GM12878 (cell line): Measurements from ENCODE around the gene AP1S1. TPM values are rescaled to one million over a fixed set of nuclear protein-coding genes. Genes with fewer than 3 reads are reported as not detected.

ENCODE experiments used
- ATAC-seq: fragments of 200-7000 bp; cut with Tn5 transposase; 3 replicates; pipeline ENCODE4 v1.9.1; 2020; ENCODE audit warnings: mild to moderate bottlenecking, moderate library complexity
- BruUV-seq: library from RNA; stranded (reverse); fragments of 400-500 nt; replicated peaks from 2 replicates; lab custom pipeline; 2021; lab: Mats Ljungman, UMichigan
- CTCF ChIA-PET: fragments of 300-600 bp; sonication (Branson Sonifier 250); formaldehyde crosslinking; extraction: SDS; loops from one replicate; lab custom pipeline; 2021; ENCODE audit warnings: inconsistent platforms; lab: Yijun Ruan, JAX
- POLR2A ChIA-PET: fragments of 350-600 bp; formaldehyde crosslinking; extraction: SDS; loops from one replicate; lab custom pipeline; 2021; ENCODE audit warnings: inconsistent platforms; lab: Charles Lee
- RAD21 ChIA-PET: fragments of 300-600 bp; sonication (Branson Sonifier 250); formaldehyde crosslinking; loops from one replicate; lab custom pipeline; 2023; ENCODE audit warnings: antibody characterized with exemption; ENCODE audit not compliant: unreplicated experiment; lab: Charles Lee
- SMC1A ChIA-PET: fragments of 300-600 bp; sonication (Branson Sonifier 250); formaldehyde crosslinking; loops from one replicate; lab custom pipeline; 2023; ENCODE audit not compliant: unreplicated experiment, uncharacterized antibody; lab: Charles Lee
- DNase-seq: peaks from one replicate; pipeline ENCODE4 v3.0.0-alpha.2; 2011; ENCODE audit warnings: low read depth, low spot score
- FAIRE-seq: peaks from 3 replicates; lab custom pipeline; 2011; peaks lifted over from hg19 to GRCh38; lab: Jason Lieb, UNC
- H2AFZ ChIP-seq: 2 replicates; pipeline ENCODE4 v1.6.0; 2011; ENCODE audit warnings: low read depth, low read length, control low read depth; ENCODE audit not compliant: control insufficient read depth
- H3K27ac ChIP-seq: 2 replicates; pipeline ENCODE4 v1.5.1; 2011; ENCODE audit warnings: control low read depth; ENCODE audit not compliant: control insufficient read depth, insufficient read depth
- H3K27me3 ChIP-seq, 2 experiments: replicated peaks in 1 of 2; 2 replicates each; pipeline versions ENCODE4 v1.6.0 to v1.6.1; 2011; ENCODE audit warnings: low read length in 1 of 2; ENCODE audit not compliant: control insufficient read depth in 2 of 2, insufficient read depth in 2 of 2
- H3K36me3 ChIP-seq, 2 experiments: 2 replicates each; pipeline ENCODE4 v1.5.1; 2011; ENCODE audit warnings: low read length in 1 of 2; ENCODE audit not compliant: control insufficient read depth in 2 of 2, insufficient read depth in 2 of 2
- H3K4me1 ChIP-seq: 2 replicates; pipeline ENCODE4 v1.6.1; 2011; ENCODE audit warnings: mild to moderate bottlenecking, low read length, moderate library complexity, mixed read lengths; ENCODE audit not compliant: control insufficient read depth, insufficient read depth
- H3K4me2 ChIP-seq: 2 replicates; pipeline ENCODE4 v1.6.0; 2011; ENCODE audit warnings: control low read depth; ENCODE audit not compliant: control insufficient read depth, insufficient read depth
- H3K4me3 ChIP-seq: fragments of 200-600 bp; sonication (generic); 2 replicates; pipeline ENCODE4 v1.5.1; 2016
- H3K79me2 ChIP-seq: 2 replicates; pipeline ENCODE4 v1.6.0; 2011; ENCODE audit warnings: low read length; ENCODE audit not compliant: control insufficient read depth, insufficient read depth
- H3K9ac ChIP-seq: 2 replicates; pipeline ENCODE4 v1.8.0; 2011; ENCODE audit warnings: low read length, control low read depth, mixed read lengths; ENCODE audit not compliant: control insufficient read depth, insufficient read depth
- H3K9me3 ChIP-seq: replicated peaks from 3 replicates; pipeline ENCODE4 v1.5.1; 2011; ENCODE audit warnings: mild to moderate bottlenecking, low read length; ENCODE audit not compliant: control insufficient read depth, insufficient read depth
- H4K20me1 ChIP-seq: 2 replicates; pipeline ENCODE4 v1.6.0; 2011; ENCODE audit not compliant: control insufficient read depth, insufficient read depth
- ETV6 ChIP-seq, 2 experiments: fragments of 450-650 bp in 1 of 2; IDR thresholded peaks in 1 of 2; conservative IDR thresholded peaks in 1 of 2; 2 replicates each; pipeline ENCODE4 v1.6.1; 2014; ENCODE audit warnings: antibody characterized with exemption in 1 of 2, borderline replicate concordance in 1 of 2, low read depth in 1 of 2, mild to moderate bottlenecking in 1 of 2, moderate library complexity in 1 of 2
- FOXM1 ChIP-seq: IDR thresholded peaks from 2 replicates; pipeline ENCODE4 v1.6.1; 2012; ENCODE audit warnings: low read depth, mild to moderate bottlenecking, inconsistent platforms, low read length, moderate library complexity
- KLF5 ChIP-seq: fragments of 450-650 bp; IDR thresholded peaks from 2 replicates; pipeline ENCODE4 v1.6.1; 2014; ENCODE audit warnings: mild to moderate bottlenecking; ENCODE audit not compliant: partially characterized antibody
- NFXL1 ChIP-seq: fragments of 450-650 bp; IDR thresholded peaks from 2 replicates; pipeline ENCODE4 v1.6.1; 2017; ENCODE audit warnings: antibody characterized with exemption, mild to moderate bottlenecking, borderline replicate concordance
- NR2C2 ChIP-seq: IDR thresholded peaks from 2 replicates; pipeline ENCODE4 v1.6.1; 2011; ENCODE audit warnings: borderline replicate concordance, low read depth; ENCODE audit not compliant: control insufficient read depth, insufficient read length
- SIN3A ChIP-seq: IDR thresholded peaks from 2 replicates; pipeline ENCODE4 v1.6.1; 2012; ENCODE audit warnings: low read depth, low read length, improper control_type of control experiment
- STAT1 ChIP-seq: fragments of 450-650 bp; conservative IDR thresholded peaks from 2 replicates; pipeline ENCODE4 v1.6.1; 2014; ENCODE audit warnings: antibody characterized with exemption, mild to moderate bottlenecking
- TARDBP ChIP-seq: IDR thresholded peaks from 2 replicates; pipeline ENCODE4 v1.6.1; 2016; ENCODE audit warnings: borderline replicate concordance
- TCF3 ChIP-seq: IDR thresholded peaks from 2 replicates; pipeline ENCODE4 v1.6.1; 2012; ENCODE audit warnings: low read depth, mild to moderate bottlenecking, low read length, borderline replicate concordance; ENCODE audit not compliant: insufficient read depth
- ZNF622 ChIP-seq: fragments of 450-650 bp; IDR thresholded peaks from 2 replicates; pipeline ENCODE4 v1.6.1; 2017; ENCODE audit warnings: mild to moderate bottlenecking, inconsistent platforms
- WGBS: methylation state at CpG from one replicate; pipeline ENCODE4 v1.1.6; 2016; ENCODE audit warnings: low lambda C conversion rate; ENCODE audit not compliant: insufficient replicate concordance, insufficient coverage; ENCODE audit errors: missing lambda C conversion rate; 5-methylcytosine and 5-hydroxymethylcytosine counted together
- in situ Hi-C: fragments of 300-500 bp; cut with MboI; formaldehyde crosslinking; loops from 9 replicates; pipeline ENCODE4 v1.14.3; 2018; ENCODE audit warnings: mixed read lengths
- intact Hi-C: fragments of 100-400 bp; cut with micrococcal nuclease; formaldehyde crosslinking; loops from one replicate; pipeline ENCODE4 v1.14.2; 2022; ENCODE audit not compliant: unreplicated experiment
- polyA plus RNA-seq, 11 experiments: library from polyadenylated mRNA; depleted of rRNA in 4 of 11; unstranded in 6 of 11; stranded (reverse) in 5 of 11; fragments of >200 nt; fragmentation: Nextera tagmentation in 4 of 11; fragmentation: Illumina TruSeq in 1 of 11; extraction: Ambion mirVana in 4 of 11; extraction: Trizol in 1 of 11; gene quantifications; 1 replicate in 1 of 11; 2 replicates in 10 of 11; pipeline versions ENCODE4 v1.2.1 to v1.2.3, GENCODE V29; 2011 to 2016; ENCODE audit warnings: inconsistent platforms in 2 of 11, missing spikeins in 2 of 11, low read depth in 1 of 11
- total RNA-seq, 4 experiments: library from RNA; depleted of rRNA in 3 of 4; stranded (reverse); fragments of >200 nt in 3 of 4; fragmentation: Illumina TruSeq in 1 of 4; extraction: Trizol in 1 of 4; gene quantifications; 2 replicates each; pipeline versions ENCODE4 v1.2.1 to v1.2.3, GENCODE V29; 2013 to 2021
- TF ChIP-seq, protein P1 (sequence below): IDR thresholded peaks from 2 replicates; pipeline ENCODE4 v1.6.1; 2012; ENCODE audit warnings: low read length, inconsistent platforms
- TF ChIP-seq, protein P2 (sequence below): fragments of 450-650 bp; IDR thresholded peaks from 2 replicates; pipeline ENCODE4 v1.6.1; 2018; ENCODE audit warnings: mild to moderate bottlenecking, low read depth, moderate library complexity; ENCODE audit not compliant: partially characterized antibody
- TF ChIP-seq, protein P3 (sequence below): fragments of 450-650 bp; IDR thresholded peaks from 2 replicates; pipeline ENCODE4 v1.6.1; 2016; ENCODE audit warnings: mild to moderate bottlenecking, moderate library complexity, borderline replicate concordance

Gene AP1S1
- total and polyA plus RNA-seq, 10 of the 15 experiments (the other 5 are each of a cell fraction or from before 2014, with no cell fraction given), result 2.5 to 121 (median 54.9) TPM

DNA sequence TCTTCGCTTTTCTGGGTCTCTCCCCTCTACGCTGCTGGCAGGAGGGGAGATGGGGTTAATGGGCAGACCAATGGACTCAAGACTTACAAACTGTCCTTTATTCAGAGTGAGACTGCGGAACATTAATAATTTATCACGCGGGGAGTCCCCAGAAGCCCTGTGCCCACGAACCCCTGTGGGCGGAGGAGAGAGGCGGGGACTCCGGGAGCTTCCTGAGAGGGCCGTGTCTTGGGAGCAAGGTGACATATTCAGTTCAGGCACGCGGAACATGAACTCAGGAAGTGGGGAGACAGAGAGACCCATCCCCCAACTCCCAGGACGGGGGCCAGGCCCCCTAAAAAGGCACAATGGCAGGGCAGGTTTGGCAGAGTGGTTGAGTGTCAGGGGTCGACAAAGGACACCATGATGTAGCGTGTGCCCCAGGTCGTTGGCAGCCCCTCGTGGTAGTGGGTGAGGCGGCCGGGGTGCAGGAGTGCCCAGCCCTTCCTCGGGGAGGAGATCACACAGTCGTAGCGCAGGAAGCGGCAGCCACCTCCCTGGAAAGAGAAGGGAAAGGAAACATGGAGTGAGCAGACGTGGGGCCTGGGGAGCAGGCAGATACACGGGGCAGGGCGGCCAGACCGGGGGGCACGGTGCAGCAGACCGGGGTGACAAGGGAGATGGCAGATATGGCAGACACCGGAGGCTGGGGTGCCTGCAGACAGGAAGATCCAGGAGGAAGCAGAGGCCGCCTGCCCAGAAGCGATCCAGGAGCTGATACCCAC, 51.8 kb downstream of the AP1S1 start:
- peaks cover 0 to 3% of the 10 kb centered on the region in 2 experiments; a peak in 2 of 4 replicates for H3K36me3 ChIP-seq
- no peak for FAIRE-seq
- H3K9me3 ChIP-seq, result no peaks in the 10 kb centered on the region
- H3K9ac ChIP-seq, result no peak overlapping the region
- H3K79me2 ChIP-seq, result no peaks in the 10 kb centered on the region
- no peak for DNase-seq
- H4K20me1 ChIP-seq, result no peaks in the 10 kb centered on the region
- in situ Hi-C loops, result no loop called here
- POLR2A ChIA-PET, result interaction anchor here (1.1 to 1.5 kb wide), 2 partner anchors 12 to 46 kb away, joined by 3 to 4 read pairs; partner anchors contain the start of genes PLOD3 and ZNHIT1
- H3K4me3 ChIP-seq, result no peak overlapping the region
- H2AFZ ChIP-seq, result no peak overlapping the region
- intact Hi-C loops, result no loop called here
- SMC1A ChIA-PET, result no interaction called here
- no peaks in the 10 kb centered on the region; the same call in 1 of the 2 replicates for H3K4me1 ChIP-seq
- no peak overlapping the region for H3K27ac ChIP-seq
- no peak overlapping the region for H3K4me2 ChIP-seq
- 84% methylated on average over 32 of the region's 32 CpGs for WGBS
- RAD21 ChIA-PET, result no interaction called here
- BruUV-seq, result no TSS peak
- CTCF ChIA-PET, result interaction anchor here (1.1 to 2.2 kb wide), 2 partner anchors 14 to 77 kb away, joined by 3 to 8 read pairs; no protein-coding TSS in a partner anchor
- ATAC-seq, result no peak
- H3K27me3 ChIP-seq, result peaks cover 0 to 2% of the 10 kb centered on the region in 2 experiments; a peak in 2 of 4 replicates
- TF ChIP-seq ZNF622 (no peak), STAT1 (no peak), NR2C2 (no peak), TARDBP (no peak), SIN3A (no peak), TCF3 (no peak), NFXL1 (no peak), FOXM1 (no peak), KLF5 (no peak), ETV6 (conservative IDR thresholded peaks at IDR 0.05 in 1 of 2, IDR thresholded peaks at IDR 0.05 in 1 of 2; ENCODE audit: borderline replicate concordance in 1 of 2, low read depth in 1 of 2) (no peak)
- TF ChIP-seq, protein P1, sequence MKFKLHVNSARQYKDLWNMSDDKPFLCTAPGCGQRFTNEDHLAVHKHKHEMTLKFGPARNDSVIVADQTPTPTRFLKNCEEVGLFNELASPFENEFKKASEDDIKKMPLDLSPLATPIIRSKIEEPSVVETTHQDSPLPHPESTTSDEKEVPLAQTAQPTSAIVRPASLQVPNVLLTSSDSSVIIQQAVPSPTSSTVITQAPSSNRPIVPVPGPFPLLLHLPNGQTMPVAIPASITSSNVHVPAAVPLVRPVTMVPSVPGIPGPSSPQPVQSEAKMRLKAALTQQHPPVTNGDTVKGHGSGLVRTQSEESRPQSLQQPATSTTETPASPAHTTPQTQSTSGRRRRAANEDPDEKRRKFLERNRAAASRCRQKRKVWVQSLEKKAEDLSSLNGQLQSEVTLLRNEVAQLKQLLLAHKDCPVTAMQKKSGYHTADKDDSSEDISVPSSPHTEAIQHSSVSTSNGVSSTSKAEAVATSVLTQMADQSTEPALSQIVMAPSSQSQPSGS, result no peak
- TF ChIP-seq, protein P2, sequence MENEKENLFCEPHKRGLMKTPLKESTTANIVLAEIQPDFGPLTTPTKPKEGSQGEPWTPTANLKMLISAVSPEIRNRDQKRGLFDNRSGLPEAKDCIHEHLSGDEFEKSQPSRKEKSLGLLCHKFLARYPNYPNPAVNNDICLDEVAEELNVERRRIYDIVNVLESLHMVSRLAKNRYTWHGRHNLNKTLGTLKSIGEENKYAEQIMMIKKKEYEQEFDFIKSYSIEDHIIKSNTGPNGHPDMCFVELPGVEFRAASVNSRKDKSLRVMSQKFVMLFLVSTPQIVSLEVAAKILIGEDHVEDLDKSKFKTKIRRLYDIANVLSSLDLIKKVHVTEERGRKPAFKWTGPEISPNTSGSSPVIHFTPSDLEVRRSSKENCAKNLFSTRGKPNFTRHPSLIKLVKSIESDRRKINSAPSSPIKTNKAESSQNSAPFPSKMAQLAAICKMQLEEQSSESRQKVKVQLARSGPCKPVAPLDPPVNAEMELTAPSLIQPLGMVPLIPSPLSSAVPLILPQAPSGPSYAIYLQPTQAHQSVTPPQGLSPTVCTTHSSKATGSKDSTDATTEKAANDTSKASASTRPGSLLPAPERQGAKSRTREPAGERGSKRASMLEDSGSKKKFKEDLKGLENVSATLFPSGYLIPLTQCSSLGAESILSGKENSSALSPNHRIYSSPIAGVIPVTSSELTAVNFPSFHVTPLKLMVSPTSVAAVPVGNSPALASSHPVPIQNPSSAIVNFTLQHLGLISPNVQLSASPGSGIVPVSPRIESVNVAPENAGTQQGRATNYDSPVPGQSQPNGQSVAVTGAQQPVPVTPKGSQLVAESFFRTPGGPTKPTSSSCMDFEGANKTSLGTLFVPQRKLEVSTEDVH, result no peak
- TF ChIP-seq, protein P3, sequence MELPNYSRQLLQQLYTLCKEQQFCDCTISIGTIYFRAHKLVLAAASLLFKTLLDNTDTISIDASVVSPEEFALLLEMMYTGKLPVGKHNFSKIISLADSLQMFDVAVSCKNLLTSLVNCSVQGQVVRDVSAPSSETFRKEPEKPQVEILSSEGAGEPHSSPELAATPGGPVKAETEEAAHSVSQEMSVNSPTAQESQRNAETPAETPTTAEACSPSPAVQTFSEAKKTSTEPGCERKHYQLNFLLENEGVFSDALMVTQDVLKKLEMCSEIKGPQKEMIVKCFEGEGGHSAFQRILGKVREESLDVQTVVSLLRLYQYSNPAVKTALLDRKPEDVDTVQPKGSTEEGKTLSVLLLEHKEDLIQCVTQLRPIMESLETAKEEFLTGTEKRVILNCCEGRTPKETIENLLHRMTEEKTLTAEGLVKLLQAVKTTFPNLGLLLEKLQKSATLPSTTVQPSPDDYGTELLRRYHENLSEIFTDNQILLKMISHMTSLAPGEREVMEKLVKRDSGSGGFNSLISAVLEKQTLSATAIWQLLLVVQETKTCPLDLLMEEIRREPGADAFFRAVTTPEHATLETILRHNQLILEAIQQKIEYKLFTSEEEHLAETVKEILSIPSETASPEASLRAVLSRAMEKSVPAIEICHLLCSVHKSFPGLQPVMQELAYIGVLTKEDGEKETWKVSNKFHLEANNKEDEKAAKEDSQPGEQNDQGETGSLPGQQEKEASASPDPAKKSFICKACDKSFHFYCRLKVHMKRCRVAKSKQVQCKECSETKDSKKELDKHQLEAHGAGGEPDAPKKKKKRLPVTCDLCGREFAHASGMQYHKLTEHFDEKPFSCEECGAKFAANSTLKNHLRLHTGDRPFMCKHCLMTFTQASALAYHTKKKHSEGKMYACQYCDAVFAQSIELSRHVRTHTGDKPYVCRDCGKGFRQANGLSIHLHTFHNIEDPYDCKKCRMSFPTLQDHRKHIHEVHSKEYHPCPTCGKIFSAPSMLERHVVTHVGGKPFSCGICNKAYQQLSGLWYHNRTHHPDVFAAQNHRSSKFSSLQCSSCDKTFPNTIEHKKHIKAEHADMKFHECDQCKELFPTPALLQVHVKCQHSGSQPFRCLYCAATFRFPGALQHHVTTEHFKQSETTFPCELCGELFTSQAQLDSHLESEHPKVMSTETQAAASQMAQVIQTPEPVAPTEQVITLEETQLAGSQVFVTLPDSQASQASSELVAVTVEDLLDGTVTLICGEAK, result no peak
